ENCODE measurements around the gene CCND1.

CCND1 gene

DNA sequence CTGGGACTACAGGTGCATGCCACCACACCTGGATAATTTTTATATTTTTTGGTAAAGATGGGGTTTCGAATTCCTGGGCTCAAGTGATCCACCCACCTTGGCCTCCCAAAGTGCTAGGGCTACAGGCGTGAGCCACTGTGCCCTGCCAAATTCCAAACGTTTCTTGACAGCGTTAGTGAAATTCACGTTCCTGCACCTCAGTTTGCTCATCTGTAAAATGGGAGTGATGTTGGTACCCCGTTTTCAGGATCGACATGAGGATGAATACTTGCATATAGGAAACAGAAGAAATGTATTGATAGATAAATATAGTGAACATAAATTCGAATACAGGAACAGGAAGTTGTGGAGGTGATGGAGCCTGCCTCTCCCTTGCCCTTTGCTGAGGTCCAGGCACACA lies 44.4 kb downstream of the CCND1 start:
- TF ChIP-seq ZBTB7A (IDR thresholded peaks at IDR 0.05; ENCODE audit: low read depth) (no peak), REST (IDR thresholded peaks at IDR 0.05; ENCODE audit: low read depth) (no peak), NFIC (IDR thresholded peaks at IDR 0.05) (no peak), RAD21 (IDR thresholded peaks at IDR 0.05; ENCODE audit: low read depth) (no peak), CREB1 (IDR thresholded peaks at IDR 0.05; ENCODE audit: low read depth) (no peak), EP300 (IDR thresholded peaks at IDR 0.05; ENCODE audit: borderline replicate concordance) (no peak), CEBPB (IDR thresholded peaks at IDR 0.05) (no peak), TEAD4 (IDR thresholded peaks at IDR 0.05) (no peak), TAF1 (IDR thresholded peaks at IDR 0.05; ENCODE audit: low read depth) (no peak), TCF12 (IDR thresholded peaks at IDR 0.05; ENCODE audit: low read depth) (no peak), YY1 (IDR thresholded peaks at IDR 0.05; ENCODE audit: low read depth) (no peak), EGR1 (IDR thresholded peaks at IDR 0.05) (no peak)
- TF ChIP-seq, protein P1, sequence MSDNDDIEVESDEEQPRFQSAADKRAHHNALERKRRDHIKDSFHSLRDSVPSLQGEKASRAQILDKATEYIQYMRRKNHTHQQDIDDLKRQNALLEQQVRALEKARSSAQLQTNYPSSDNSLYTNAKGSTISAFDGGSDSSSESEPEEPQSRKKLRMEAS (IDR thresholded peaks at IDR 0.05): no peak

GRCh38 chr11:69686452-69686851 lies 45.5 kb downstream of the CCND1 start:
- TF ChIP-seq TAF1 (IDR thresholded peaks at IDR 0.05; ENCODE audit: low read depth) (no peak), FOXM1 (IDR thresholded peaks at IDR 0.05; ENCODE audit: borderline replicate concordance, low read depth) (no peak)

DNA sequence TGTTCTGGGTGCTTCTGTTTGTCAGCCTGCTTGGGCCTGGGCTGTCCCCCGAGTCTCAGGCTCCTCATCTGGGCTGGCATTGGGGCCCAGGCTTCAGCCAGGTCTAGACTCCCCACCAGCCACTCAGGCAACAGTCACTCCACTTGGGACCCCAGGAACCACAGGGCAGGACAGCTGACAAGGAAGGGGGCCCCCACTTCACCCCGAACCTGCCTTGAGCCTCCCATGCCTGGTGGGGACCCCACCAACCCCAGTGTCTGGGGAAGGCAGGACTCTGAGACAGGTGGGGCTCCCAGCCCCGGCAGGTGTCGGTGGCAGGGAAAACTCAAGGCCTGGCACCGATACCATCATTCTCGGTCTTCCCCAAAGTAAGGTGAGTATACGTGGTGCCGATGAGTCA lies 45.9 kb downstream of the CCND1 start:
- TF ChIP-seq TEAD4 (IDR thresholded peaks at IDR 0.05) (no peak), RAD21 (IDR thresholded peaks at IDR 0.05; ENCODE audit: low read depth) (no peak), NFIC (IDR thresholded peaks at IDR 0.05) (no peak), REST (IDR thresholded peaks at IDR 0.05; ENCODE audit: low read depth) (no peak), TCF12 (IDR thresholded peaks at IDR 0.05; ENCODE audit: low read depth) (no peak), CREB1 (IDR thresholded peaks at IDR 0.05; ENCODE audit: low read depth) (no peak), USF1 (IDR thresholded peaks at IDR 0.05) (no peak), YY1 (IDR thresholded peaks at IDR 0.05; ENCODE audit: low read depth) (no peak)

DNA sequence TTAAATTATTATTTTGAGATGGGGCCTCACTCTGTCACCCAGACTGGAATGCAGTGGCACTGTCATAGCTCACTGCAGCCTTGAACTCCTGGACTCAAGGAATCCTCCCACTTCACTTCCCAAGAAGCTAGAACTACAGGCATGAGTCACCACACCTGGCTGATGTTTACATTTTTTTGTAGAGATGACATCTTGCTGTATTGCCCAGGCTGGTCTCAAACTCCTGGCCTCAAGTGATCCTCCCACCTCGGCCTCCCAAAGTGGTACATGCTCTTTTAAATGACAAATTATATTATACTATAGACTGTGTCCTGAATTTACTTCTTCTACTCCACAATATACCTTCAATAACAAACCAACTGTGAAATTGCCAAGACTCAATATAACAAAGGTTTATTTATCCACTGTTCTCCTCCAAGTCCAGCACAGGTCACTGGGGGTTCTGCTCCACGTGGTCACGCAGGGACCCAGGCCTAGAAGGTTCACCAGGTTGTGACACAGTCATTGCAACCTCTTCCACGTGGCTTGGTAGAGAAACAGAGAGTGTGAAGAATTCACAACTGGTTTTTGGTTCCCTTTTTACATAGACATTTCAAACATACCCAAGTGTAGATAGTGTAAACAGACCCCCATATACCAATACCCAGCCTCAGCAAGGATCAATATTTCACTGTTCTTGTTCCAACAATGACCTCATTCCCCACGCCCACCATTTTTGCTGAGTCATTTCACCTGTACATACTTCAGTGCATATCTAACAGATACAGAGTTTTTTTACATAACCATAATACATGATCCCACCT lies 47.2 kb downstream of the CCND1 start:
- TF ChIP-seq EP300 (IDR thresholded peaks at IDR 0.05; ENCODE audit: borderline replicate concordance) (peak; percentile 23; the same call in 1 of the 2 replicates), NFIC (IDR thresholded peaks at IDR 0.05) (peak; percentile 52), TEAD4 (IDR thresholded peaks at IDR 0.05) (0 out of 2 replicates have a peak, but pooled peaks have one; percentile 11)
- TF ChIP-seq, protein P1 (IDR thresholded peaks at IDR 0.05): peak; percentile 80

- no peak for TF ChIP-seq FOXM1 (IDR thresholded peaks at IDR 0.05; ENCODE audit: borderline replicate concordance, low read depth)
- TF ChIP-seq TCF12 (IDR thresholded peaks at IDR 0.05; ENCODE audit: low read depth): no peak
- TF ChIP-seq CEBPB (IDR thresholded peaks at IDR 0.05): no peak
- TF ChIP-seq CREB1 (IDR thresholded peaks at IDR 0.05; ENCODE audit: low read depth): no peak
Observed at GRCh38 chr11:69689484-69690319, 48.7 kb downstream of the CCND1 start.

DNA sequence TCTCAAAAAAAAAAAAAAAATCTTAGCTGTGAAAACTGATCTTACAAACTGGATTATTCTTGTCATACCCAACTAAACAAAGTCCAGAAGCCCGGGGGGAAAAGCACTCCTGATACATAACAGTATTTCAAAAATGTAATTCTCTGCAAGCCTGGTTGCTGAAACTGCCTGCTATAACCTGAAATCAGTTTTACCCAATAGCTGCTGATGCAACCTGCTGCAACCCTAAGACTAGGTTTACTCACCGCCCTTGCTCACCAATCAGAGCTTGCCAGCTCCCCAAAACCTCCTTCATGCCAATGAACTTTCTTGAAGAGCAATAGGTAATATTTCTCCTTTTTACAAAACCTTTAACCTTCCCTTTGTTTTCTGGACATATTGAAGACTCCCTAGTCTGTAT lies 50.5 kb downstream of the CCND1 start:
- no peak for TF ChIP-seq YY1 (IDR thresholded peaks at IDR 0.05; ENCODE audit: low read depth)
- TF ChIP-seq CEBPB (IDR thresholded peaks at IDR 0.05): peak; percentile 70
- TF ChIP-seq EP300 (IDR thresholded peaks at IDR 0.05; ENCODE audit: borderline replicate concordance): no peak
- TF ChIP-seq REST (IDR thresholded peaks at IDR 0.05; ENCODE audit: low read depth): no peak
- TF ChIP-seq CREB1 (IDR thresholded peaks at IDR 0.05; ENCODE audit: low read depth): no peak

Measured in Ishikawa (cell line).